Vagina (tissue), 2 donors: ENCODE results near the gene ERVH48-1. TPM values are rescaled to one million over a fixed set of nuclear protein-coding genes. Genes with fewer than 3 reads are reported as not detected.
"Not testable (repeated sequence)": the region's sequence is repeated elsewhere in the genome, so short reads cannot be mapped to it uniquely, and the experiment has no call there.

Experiments used
- DNase-seq, 2 donors: peaks; one replicate each; pipeline ENCODE4 v3.0.0-alpha.2; 2017; ENCODE audit errors: extremely low spot score in 2 of 2
- H3K27ac ChIP-seq: fragments of 200-600 bp; sonication (generic); one replicate; pipeline ENCODE4 v1.5.1; 2019
- H3K27me3 ChIP-seq: fragments of 200-600 bp; sonication (generic); one replicate; pipeline ENCODE4 v1.5.1; 2019
- H3K36me3 ChIP-seq, 2 donors: fragments of 200-600 bp; sonication (generic); one replicate each; pipeline ENCODE4 v1.5.1; 2017 to 2019
- H3K4me1 ChIP-seq: fragments of 200-600 bp; sonication (generic); one replicate; pipeline ENCODE4 v1.5.1; 2019
- H3K4me3 ChIP-seq, 2 donors: fragments of 200-600 bp; sonication (generic); 1 replicate in 1 of 2; 2 replicates in 1 of 2; pipeline ENCODE4 v1.5.1; 2016 to 2019
- H3K9me3 ChIP-seq: fragments of 200-600 bp; sonication (generic); one replicate; pipeline ENCODE4 v1.5.1; 2019
- POLR2A ChIP-seq, 2 donors: fragments of 450-650 bp; IDR thresholded peaks; one replicate each; pipeline ENCODE4 v1.6.1; 2017; ENCODE audit warnings: antibody characterized with exemption in 2 of 2, mild to moderate bottlenecking in 2 of 2, moderate library complexity in 2 of 2
- POLR2AphosphoS5 ChIP-seq, 2 donors: sonication (generic); formaldehyde crosslinking; IDR thresholded peaks; one replicate each; pipeline ENCODE4 v1.9.0; 2017; ENCODE audit warnings: antibody characterized with exemption in 2 of 2, mild to moderate bottlenecking in 2 of 2, low read depth in 1 of 2; ENCODE audit not compliant: insufficient read depth in 1 of 2
- intact Hi-C: fragments of 100-400 bp; cut with DNase I; formaldehyde crosslinking; loops from one replicate; pipeline ENCODE4 v1.15.1; 2023
- total RNA-seq: library from RNA; depleted of rRNA; stranded (reverse); fragments of >200 nt; gene quantifications from one replicate; pipeline ENCODE4 v1.2.3, GENCODE V29; 2016
- TF ChIP-seq, protein P1 (sequence below), 3 experiments: fragments of 450-650 bp in 2 of 3; fragments of 200-600 bp in 1 of 3; sonication (generic) in 1 of 3; IDR thresholded peaks; one replicate each; pipeline ENCODE4 v1.5.1; 2017 to 2019; ENCODE audit warnings: antibody characterized with exemption in 3 of 3, mild to moderate bottlenecking in 2 of 3, moderate library complexity in 2 of 3

The ERVH48-1 gene
- total RNA-seq, 1 donor from 2014 or later: not detected

DNA sequence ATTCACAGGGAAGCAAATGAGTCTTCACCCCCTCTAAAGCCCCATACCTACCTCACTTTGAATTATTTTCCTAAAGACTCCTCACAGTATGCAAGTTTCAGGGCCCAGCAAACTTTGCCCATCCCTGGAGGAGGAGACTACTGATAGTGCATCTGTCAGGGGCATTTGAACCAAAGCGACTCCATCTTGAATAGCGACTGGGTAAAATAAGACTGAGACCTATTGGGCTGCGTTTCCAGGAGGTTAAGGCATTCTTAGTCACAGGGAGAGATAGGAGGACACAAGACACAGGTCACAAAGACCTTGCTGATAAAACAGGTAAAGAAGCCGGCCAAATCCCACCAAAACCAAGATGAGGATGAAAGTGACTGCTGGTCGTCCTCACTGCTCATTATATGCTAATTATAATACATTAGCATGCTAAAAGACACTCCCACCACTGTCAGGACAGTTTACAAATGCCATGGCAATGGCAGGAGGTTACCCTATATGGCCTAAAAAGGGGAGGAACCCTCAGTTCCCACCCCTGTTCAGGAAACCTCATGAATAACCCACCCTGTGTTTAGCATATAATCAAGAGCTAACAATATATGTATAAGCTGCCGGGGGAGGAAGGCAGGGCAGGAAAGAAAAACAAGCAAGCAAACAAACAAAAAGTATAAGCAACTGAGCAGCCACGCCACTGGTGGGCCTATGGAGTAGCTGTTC is 45.7 kb upstream of the ERVH48-1 start:
- TF ChIP-seq POLR2AphosphoS5 (IDR thresholded peaks at IDR 0.05; ENCODE audit: insufficient read depth in 1 of 2, low read depth in 1 of 2) (no peak), POLR2A (IDR thresholded peaks at IDR 0.05) (no peak)
- TF ChIP-seq, protein P1, sequence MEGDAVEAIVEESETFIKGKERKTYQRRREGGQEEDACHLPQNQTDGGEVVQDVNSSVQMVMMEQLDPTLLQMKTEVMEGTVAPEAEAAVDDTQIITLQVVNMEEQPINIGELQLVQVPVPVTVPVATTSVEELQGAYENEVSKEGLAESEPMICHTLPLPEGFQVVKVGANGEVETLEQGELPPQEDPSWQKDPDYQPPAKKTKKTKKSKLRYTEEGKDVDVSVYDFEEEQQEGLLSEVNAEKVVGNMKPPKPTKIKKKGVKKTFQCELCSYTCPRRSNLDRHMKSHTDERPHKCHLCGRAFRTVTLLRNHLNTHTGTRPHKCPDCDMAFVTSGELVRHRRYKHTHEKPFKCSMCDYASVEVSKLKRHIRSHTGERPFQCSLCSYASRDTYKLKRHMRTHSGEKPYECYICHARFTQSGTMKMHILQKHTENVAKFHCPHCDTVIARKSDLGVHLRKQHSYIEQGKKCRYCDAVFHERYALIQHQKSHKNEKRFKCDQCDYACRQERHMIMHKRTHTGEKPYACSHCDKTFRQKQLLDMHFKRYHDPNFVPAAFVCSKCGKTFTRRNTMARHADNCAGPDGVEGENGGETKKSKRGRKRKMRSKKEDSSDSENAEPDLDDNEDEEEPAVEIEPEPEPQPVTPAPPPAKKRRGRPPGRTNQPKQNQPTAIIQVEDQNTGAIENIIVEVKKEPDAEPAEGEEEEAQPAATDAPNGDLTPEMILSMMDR (IDR thresholded peaks at IDR 0.05): no peak
- Histone ChIP-seq H3K27me3 (no peaks in the 10 kb centered on the region), H3K4me3 (no peak overlapping the region), H3K36me3 (no peaks in the 10 kb centered on the region), H3K4me1 (peaks cover 14% of the 10 kb centered on the region), H3K27ac (no peak overlapping the region), H3K9me3 (no peaks in the 10 kb centered on the region)
- no peak for DNase-seq
- intact Hi-C loops: no loop called here

DNA sequence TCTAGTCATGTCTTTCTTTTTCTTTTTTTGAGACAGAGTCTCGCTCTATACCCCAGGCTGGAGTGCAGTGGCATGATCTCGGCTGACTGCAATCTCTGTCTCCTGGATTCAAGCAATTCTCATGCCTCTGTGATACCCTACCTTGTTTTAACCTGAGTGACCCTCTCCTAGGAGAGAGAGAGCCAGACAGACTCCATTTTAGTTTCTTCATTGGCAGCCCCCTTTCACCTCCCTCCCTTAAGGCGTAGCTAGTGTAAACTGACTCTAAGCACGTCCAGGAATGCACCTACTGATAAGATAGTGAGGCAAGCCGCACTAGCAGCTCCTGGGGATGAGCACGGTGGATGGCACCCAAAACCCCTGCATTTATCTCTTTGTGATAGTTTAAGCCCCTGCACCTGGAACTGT is 43.8 kb upstream of the ERVH48-1 start:
- peaks cover 8% of the 10 kb centered on the region for H3K4me1 ChIP-seq
- H3K36me3 ChIP-seq: no peaks in the 10 kb centered on the region
- H3K4me3 ChIP-seq: no peak overlapping the region
- intact Hi-C loops: no loop called here
- TF ChIP-seq, protein P1 (IDR thresholded peaks at IDR 0.05): no peak
- no peak for TF ChIP-seq POLR2AphosphoS5 (IDR thresholded peaks at IDR 0.05; ENCODE audit: insufficient read depth in 1 of 2, low read depth in 1 of 2)
- TF ChIP-seq POLR2A (IDR thresholded peaks at IDR 0.05): no peak
- no peak for DNase-seq
- no peaks in the 10 kb centered on the region for H3K27me3 ChIP-seq
- H3K27ac ChIP-seq: no peak overlapping the region
- no peaks in the 10 kb centered on the region for H3K9me3 ChIP-seq

DNA sequence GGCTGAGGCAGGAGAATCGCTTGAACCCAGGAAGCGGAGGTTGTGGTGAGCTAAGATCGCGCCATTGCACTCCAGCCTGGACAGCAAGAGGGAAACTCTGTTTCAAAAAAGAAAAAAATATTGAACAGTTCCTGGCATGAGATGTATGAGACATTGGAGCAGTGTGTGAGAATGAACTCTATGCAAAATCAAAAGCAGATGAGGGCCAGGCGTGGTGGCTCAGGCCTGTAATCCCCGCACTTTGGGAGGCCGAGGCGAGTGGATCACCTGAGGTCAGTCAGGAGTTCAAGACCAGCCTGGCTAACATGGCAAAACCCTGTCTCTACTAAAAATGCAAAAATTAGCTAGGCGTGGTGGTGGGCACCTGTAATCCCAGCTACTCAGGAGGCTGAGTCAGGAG is 42.2 kb upstream of the ERVH48-1 start:
- H3K4me3 ChIP-seq, H3K9me3 ChIP-seq, DNase-seq, intact Hi-C loops, H3K27ac ChIP-seq, H3K36me3 ChIP-seq, H3K27me3 ChIP-seq, H3K4me1 ChIP-seq: not testable (repeated sequence)

DNA sequence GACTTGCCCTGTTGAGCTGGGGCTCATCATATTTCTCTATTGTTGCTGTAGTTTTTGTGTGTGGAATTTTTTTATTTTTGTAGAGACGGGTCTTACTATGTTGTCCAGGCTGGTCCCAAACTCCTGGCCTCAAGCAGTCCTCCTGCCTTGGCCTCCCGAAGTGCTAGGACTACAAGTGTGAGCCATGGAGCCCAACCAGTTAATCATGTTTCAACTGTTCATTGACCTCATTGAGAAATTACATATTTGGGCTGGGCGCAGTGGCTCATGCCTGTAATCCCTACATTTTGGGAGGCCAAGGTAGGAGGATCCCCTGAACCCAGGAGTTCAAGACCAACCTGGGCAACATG is 39.8 kb upstream of the ERVH48-1 start:
- TF ChIP-seq POLR2A (IDR thresholded peaks at IDR 0.05): no peak
- TF ChIP-seq, protein P1 (IDR thresholded peaks at IDR 0.05): no peak
- no peak for TF ChIP-seq POLR2AphosphoS5 (IDR thresholded peaks at IDR 0.05; ENCODE audit: insufficient read depth in 1 of 2, low read depth in 1 of 2)
- Histone ChIP-seq H3K27ac (no peak overlapping the region), H3K4me3 (no peak overlapping the region), H3K4me1 (no peaks in the 10 kb centered on the region), H3K36me3 (no peaks in the 10 kb centered on the region), H3K9me3 (no peaks in the 10 kb centered on the region), H3K27me3 (no peaks in the 10 kb centered on the region)
- no peak for DNase-seq
- intact Hi-C loops: no loop called here

DNA sequence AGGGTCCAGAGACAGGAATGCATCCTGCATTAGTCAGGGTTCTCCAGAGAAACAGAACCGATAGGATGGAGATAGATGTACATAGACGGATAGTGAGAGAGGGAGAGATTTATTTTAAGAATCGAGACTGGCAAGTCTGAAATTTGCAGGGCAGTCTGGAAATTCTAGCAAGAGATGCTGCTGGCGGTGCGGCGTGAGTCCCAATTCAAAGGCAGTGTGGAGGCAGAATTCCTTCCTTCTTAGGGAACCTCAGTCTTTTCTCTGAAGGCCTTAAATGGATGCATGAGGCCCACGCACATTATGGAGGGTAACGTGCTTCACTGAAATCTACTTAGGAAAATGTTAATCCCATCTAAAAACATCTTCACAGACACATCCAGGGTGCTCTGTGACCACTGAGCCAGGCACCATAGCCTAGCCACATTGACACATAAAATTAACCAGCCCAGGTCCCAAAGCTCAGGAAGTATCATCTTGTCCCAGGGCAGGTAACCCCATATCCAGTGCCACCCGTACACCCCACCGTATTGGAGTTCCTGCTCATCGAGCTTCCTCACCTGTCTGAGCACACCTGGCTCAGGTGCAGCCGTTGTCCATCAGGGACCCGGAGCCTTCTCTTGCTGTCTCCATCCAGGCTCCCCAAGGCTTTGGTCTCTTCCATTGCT is 39.2 kb upstream of the ERVH48-1 start:
- no peak for DNase-seq
- Histone ChIP-seq H3K4me1 (no peaks in the 10 kb centered on the region), H3K27me3 (no peaks in the 10 kb centered on the region), H3K9me3 (no peaks in the 10 kb centered on the region), H3K36me3 (no peaks in the 10 kb centered on the region), H3K4me3 (no peak overlapping the region), H3K27ac (no peak overlapping the region)
- TF ChIP-seq, protein P1 (IDR thresholded peaks at IDR 0.05): no peak
- TF ChIP-seq POLR2A (IDR thresholded peaks at IDR 0.05) (no peak), POLR2AphosphoS5 (IDR thresholded peaks at IDR 0.05; ENCODE audit: insufficient read depth in 1 of 2, low read depth in 1 of 2) (no peak)
- intact Hi-C loops: no loop called here
